HPDE6-E6E7 (cell line): ENCODE results near the gene TENM3.

Experiments used
- DNase-seq: peaks from one replicate; pipeline ENCODE4 v3.0.0; 2011; ENCODE audit warnings: missing footprints; ENCODE audit errors: extremely low spot score

TENM3 gene

DNA sequence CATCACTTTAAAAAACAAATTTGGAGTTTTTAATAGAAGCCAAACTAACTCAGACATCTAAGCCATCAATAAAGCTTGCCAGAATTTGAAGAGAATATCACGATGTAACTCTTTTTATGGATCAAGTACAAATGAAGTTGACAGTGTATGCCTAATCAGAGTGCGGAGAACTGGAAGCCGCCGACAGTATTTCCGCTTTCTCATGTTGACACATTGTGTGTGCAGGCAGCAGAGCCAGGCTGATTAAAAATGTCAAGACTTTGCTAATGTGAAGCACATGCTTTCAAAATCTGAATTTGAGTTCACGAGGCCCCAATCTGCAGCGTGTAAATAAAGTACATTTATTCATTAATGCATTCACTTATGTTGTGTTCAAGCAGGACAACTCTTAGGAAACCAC, 161.2 kb downstream of the TENM3 start:
- DNase-seq, result no peak

DNA sequence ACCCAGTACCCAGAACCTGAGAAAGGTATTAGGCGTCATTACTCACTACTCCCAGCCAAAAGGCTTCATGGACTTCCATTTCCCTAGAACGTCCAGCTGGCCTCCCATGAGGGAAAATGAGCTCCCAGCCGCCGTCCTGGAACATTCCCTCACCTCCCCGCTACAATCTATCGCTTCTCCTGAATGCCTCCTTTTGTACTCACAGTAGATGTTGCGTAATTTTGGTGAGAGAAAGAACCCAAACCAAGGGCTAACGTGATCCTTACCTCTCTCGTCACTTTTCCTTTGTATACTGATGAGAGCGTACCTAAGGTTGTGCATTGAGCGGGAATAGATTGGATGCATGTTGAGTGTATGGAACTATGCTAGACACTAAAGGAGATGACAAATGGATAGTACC, 161.9 kb downstream of the TENM3 start:
- DNase-seq, result no peak

GRCh38 chr4:182409271-182409670, 166.1 kb downstream of the TENM3 start:
- no peak for DNase-seq

- no peak for DNase-seq
Observed at GRCh38 chr4:182411391-182411790, 168.2 kb downstream of the TENM3 start.

GRCh38 chr4:182413550-182413949, 170.3 kb downstream of the TENM3 start:
- DNase-seq, result no peak

DNA sequence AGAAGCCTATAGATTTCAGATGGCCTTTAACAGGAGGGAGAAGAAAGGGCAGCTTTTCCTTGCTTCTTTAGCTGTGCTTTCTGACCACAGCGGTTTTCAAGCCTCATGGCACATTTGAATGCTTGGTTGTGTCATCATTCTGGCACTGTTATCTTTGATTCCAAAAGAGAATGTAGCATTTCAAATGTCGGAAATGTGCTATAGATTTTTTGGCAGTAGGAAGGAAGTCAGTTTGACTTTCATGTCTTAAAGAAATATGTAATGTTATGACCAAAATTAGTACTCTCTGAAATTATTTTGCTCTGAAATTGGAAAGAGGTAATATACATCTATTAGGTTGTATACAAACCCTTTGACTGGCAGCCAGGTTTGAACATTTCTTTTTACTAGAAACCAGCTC, 171.9 kb downstream of the TENM3 start:
- DNase-seq, result no peak

DNA sequence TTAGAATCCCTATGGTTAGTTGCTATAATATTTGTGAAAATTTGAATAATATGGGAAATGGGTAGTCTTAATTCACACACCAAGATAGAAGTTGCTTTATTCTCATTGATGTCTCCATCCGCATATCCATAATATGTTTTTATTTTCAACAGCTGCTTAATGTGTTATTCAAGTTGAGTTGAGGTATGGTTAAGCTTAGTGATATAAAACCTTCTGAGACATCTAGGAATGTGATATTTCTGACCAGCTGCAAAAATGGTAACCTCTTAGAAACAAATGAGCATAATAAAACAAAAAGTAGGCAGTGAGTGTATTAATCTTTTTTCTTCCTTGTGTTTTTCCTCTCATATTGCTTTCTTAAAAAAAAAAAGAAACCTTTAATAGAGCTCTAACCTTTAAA, 172.9 kb downstream of the TENM3 start:
- DNase-seq, result no peak

DNA sequence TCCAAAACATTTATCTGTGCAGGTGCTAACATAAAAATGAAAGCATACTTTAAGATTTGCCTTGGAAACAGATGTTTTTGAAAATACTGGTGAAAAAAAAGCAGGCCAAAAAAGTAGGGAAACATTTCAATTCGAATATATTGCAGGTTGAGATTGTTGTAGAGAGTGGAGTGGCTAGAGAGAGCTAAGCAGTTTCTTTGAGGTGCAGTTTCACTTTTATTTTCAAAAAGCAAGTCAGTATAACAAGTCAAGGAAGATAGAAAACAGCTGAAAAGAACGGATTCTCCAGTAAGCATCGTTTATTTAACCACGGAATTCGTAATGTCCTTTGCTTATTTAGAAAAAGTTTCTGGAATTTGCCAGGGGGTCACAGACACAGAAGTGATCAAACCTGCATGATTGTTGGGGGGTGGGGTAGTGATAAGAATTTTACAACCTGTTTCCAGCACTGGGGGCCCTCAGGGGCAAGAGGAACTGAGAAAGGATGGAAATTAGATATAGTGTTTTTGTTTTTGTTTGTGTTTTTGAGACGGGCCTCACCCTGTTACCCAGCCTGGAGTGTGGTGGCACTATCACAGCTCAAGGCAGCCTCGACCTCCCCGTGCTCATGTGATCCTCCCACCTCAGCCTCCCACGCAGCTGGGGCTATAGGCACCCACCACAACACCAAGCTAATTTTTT, 175.0 kb downstream of the TENM3 start:
- DNase-seq, result no peak

DNA sequence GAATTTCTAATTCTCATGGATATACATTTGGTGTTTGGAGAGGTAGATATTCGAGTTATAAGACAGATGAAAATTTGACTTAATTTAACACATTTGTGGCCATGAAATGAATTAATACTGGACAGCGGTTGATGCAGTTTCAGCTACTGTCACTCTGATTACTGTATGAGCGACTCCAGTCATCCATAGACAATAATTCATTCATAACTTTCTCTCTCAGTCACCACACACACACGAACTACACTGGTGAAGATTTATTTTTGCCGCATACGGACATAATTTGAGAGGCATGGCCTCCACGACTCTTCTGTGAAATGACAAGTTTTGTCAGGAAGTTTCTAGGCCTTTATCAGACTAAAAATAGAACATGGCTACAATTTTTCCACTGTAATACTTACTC, 177.0 kb downstream of the TENM3 start:
- DNase-seq, result no peak

- no peak for DNase-seq
Observed at GRCh38 chr4:182421753-182422152, 178.6 kb downstream of the TENM3 start.

DNA sequence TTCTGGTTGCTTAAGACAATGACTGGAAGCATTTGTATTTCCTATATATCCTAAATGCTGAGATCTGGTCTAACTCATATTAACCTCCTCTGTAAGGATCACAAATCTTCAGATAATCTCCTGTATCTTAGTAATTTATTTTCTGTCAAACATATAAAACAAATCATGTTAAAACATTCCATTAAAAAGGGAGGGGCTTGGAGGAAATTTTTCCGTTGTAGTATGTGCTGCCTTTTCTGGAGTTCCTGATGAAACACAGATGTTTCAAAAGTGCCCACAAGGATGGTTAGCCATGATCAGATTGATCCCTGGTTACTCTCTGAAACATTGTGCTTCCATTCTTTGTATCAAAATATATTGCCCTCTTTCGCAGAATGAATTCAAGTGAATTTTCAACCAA, 182.1 kb downstream of the TENM3 start:
- no peak for DNase-seq

GRCh38 chr4:182426901-182427300, 183.7 kb downstream of the TENM3 start:
- DNase-seq, result no peak

- no peak for DNase-seq
Observed at GRCh38 chr4:182427554-182427953, 184.4 kb downstream of the TENM3 start.

DNA sequence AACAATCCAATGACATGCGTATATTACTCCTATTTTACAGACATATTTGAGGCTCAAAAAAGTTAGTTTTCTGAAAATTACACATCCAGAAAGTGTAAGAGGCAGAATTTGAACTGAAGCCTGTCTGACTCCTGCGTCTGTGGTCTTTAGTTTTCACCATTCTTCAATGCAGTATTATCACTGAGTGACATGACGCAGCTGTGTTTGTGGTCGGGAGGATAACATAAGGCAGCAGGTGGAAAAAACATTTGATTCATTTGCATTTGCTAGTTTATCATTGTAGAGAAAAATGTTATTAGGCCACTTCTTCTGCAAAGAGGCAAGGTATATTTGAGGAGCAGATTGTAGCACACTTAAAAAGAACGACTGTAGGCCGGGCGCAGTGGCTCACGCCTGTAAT, 186.7 kb downstream of the TENM3 start:
- no peak for DNase-seq

DNA sequence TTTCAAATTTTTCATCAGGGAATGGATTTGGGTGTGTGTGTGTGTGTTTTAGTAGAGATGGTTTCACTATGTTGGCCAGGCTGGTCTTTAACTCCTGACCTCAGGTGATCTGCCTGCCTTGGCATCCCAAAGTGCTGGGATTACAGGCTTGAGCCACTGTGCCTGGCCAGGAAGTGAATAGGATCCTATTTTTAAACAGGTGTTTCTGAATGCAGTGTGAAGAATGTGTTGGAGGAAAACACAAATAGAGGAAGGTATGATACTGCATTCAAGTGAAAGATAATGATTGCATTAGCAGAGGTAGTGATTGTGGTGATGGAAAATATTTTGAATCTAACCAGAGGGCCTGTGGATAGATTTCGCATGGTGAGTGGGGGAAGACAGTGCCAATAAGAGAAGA, 189.6 kb downstream of the TENM3 start:
- DNase-seq, result no peak

GRCh38 chr4:182434720-182435119, 191.5 kb downstream of the TENM3 start:
- no peak for DNase-seq

DNA sequence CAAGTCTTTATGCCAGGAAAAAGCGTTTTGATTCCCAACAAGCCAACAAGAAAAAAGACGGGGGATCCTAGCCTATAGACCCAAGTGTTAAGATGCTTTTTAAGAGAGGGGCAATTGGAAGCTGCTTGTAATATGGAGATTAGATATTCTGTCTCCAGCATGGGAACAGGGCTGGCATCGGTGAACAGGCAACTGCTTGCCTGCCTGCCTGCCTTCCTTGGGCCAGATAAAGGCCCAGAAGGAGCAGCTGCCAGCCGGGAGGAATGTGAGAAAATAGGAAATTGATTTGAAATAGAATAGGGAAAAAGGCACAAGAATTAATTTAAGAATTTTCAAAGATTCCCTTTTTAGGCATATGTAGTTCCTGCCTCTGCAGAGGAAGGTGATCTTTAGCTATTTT, 192.2 kb downstream of the TENM3 start:
- no peak for DNase-seq

- DNase-seq, result no peak
Observed at GRCh38 chr4:182443070-182443469, 199.9 kb downstream of the TENM3 start.

GRCh38 chr4:182447767-182448280, 204.6 kb downstream of the TENM3 start:
- no peak for DNase-seq

GRCh38 chr4:182448281-182449151, 205.3 kb downstream of the TENM3 start:
- DNase-seq, result peak; percentile 83

- DNase-seq, result no peak
Observed at GRCh38 chr4:182449186-182449929, 206.2 kb downstream of the TENM3 start.

DNA sequence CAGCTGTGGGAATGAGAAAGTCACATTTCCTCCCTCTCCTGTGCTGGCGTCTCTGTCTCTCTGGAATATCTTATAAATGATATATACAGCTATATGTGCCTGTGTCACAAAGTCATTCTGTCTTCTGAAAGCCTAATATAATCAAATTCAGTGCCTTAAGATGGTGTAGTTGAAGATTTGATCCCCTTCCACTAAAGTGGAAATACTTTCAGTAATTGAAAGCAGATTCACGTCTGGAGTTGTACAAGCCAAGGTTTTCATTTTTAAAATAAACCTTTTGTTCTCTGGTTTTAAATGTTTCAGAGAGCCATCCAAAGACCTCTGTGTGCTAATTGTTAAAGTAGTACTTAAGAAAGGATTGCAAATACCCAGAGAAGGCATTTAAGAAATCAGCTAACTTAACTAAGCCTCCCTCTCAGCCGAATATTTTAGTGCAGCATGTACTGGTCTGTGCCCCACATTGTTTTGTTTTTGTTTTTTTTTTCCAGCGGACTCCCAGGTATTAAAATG, 206.8 kb downstream of the TENM3 start:
- no peak for DNase-seq
